Right lobe of liver (tissue), 4 donors: ENCODE measurements around the gene BTLA.

Experiments
- CTCF ChIP-seq, 4 donors: fragments of 200-600 bp in 3 of 4; fragments of 450-650 bp in 1 of 4; IDR thresholded peaks; one replicate each; pipeline versions ENCODE4 v1.5.1 to v1.8.0; 2016 to 2022; ENCODE audit warnings: antibody characterized with exemption in 4 of 4, mild to moderate bottlenecking in 2 of 4
- POLR2A ChIP-seq: fragments of 450-650 bp; IDR thresholded peaks from one replicate; pipeline ENCODE4 v1.6.1; 2017; ENCODE audit warnings: antibody characterized with exemption, mild to moderate bottlenecking
- donor health status: DM: no; HTN: no; CAD: no.
- donor health status: DM: no; HTN: no; CAD: no.
- donor health status: DM: no; HTN: yes; CAD: no.

DNA sequence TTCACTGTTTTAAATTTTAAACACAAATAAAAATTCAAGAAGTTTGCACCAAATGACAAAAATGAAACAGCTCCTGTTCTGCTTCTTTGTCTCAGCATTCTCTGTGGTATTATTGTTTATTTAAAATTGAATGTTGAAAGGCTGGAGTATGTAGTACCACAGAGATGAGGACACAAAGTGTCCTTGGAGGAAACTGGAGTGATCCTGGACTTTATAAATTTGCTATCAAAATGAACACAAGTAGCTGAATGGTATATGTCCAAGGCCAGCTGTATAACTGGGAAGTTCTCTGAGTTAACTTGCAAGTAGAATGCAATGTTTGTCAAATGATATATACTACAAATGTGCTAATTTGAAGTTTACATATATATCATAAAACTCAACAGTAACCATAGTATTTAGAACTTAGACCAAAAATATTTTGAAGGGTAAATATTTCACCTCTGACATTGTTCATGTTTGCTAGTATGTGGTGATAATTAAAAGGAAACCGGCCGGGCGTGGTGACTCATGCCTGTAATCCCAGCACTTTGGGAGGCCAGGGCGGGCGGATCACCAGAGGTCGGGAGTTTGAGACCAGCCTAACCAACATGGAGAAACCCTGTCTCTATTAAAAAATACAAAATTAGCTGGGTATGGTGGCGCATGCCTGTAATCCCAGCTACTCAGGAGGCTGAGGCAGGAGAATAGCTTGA is 12.3 kb downstream of the BTLA start:
- no peak for TF ChIP-seq CTCF (IDR thresholded peaks at IDR 0.05)
- TF ChIP-seq POLR2A = no peak
